Measurements from ENCODE around the gene GAA.
A peak's percentile ranks its signal among the peaks of the same experiment; 100 is the strongest.

Gene GAA

GRCh38 chr17:80145076-80146075, 44.0 kb downstream of the GAA start:
- TF ChIP-seq CTCF (IDR thresholded peaks at IDR 0.05; ENCODE audit: insufficient read depth, low read depth, low read length, missing control alignments), result no peak
- DNase-seq (ENCODE audit: low read depth), result peak; percentile 26
- peak overlapping the region; percentile 76 for H3K4me3 ChIP-seq (ENCODE audit: low read depth, low read length)

DNA sequence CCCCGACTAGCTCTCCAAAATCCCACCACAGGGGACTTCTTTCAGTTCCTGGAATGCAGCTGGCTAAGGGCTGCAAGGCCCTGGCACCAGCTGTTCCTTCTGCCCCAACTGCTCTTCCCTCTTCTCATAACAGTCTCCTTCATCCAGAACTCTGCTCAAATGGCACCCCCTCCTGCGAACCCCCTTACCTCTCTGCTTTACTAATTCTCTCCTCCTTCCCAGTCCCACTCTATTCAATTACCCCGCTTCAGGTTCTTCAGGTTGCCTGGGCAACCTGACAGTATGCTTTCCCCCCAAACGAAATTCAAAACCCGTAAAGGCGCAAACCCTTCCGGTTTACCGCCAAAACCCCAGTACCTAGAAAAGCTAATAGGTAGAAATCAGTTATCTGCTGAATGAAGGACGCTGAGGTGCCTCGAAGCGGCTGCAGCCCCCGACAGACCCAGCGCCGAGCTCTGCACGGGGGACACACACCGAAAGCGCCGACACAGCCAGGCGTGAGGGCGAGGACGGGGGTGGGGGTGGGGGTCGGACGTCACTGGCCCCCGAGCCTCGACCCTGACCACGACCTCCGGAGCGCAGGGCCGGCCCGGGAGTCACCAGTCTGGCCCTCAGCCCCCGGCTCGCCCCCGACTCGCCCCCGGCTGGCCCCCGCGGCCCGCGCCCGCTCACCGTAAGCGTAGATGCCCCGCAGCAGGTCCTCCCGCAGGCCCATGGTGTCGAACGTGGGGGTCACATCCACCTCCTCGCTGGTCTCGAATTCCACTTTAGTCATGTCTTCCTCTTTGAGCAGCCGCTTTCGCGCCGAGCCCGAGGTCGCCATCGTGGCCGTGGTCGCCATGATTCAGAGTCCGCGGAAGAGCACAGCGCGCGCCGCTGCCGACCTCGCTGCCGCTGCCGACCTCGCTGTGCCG, 45.0 kb downstream of the GAA start:
- peak overlapping the region; percentile 76 for H3K4me3 ChIP-seq (ENCODE audit: low read depth, low read length)
- DNase-seq (ENCODE audit: low read depth), result peak; percentile 46
- no peak for TF ChIP-seq CTCF (IDR thresholded peaks at IDR 0.05; ENCODE audit: insufficient read depth, low read depth, low read length, missing control alignments)

DNA sequence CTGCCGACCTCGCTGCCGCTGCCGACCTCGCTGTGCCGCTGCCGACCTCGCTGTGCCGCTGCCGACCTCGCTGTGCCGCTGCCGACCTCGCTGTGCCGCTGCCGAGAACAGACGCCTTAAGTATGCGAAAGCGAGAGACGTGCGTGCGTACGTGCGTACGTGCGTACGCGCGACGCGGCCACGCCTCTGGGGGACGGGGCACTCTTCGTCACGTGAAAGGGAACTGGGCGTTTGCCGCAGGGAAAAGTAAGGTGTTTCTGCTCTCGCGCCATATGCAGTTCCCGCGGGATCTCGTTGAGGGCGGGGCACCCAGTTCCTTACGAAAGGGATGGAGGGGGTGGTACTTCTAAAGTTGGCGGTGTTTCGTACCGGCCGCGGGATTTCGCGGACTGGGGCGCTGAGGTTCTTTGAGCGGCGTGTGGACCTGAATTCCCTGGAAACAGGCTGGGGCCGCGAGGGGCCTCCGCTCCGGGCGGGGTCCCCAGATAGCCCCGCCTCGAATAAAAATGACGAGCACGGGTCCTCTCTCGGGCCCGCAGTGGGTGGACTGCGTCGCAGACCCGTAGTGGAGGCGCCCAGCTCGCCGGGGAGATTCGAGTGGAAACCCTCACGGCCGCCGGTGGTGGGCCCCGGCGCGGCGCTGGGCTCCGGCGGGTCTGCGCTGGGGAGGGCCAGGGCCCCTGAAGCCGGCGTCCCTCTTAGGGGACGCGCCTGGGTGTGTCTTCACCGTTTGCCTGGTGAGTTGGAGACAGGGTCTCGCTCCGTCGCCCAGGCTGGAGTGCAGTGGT, 45.8 kb downstream of the GAA start, which contains the start of gene EIF4A3:
Gene EIF4A3 (minus strand): TSS at position 94 of the 788 bp plus-strand sequence. CDS start 167 bp downstream, outside the sequence.
- peak; percentile 100 for DNase-seq (ENCODE audit: low read depth)
- TF ChIP-seq CTCF (IDR thresholded peaks at IDR 0.05; ENCODE audit: insufficient read depth, low read depth, low read length, missing control alignments), result no peak
- peak within 1 kb of the TSS; percentile 79 for H3K4me3 ChIP-seq (ENCODE audit: low read depth, low read length)

GRCh38 chr17:80151333-80151732, 50.0 kb downstream of the GAA start:
- no peak for DNase-seq (ENCODE audit: low read depth)
- TF ChIP-seq CTCF (IDR thresholded peaks at IDR 0.05; ENCODE audit: insufficient read depth, low read depth, low read length, missing control alignments), result no peak

DNA sequence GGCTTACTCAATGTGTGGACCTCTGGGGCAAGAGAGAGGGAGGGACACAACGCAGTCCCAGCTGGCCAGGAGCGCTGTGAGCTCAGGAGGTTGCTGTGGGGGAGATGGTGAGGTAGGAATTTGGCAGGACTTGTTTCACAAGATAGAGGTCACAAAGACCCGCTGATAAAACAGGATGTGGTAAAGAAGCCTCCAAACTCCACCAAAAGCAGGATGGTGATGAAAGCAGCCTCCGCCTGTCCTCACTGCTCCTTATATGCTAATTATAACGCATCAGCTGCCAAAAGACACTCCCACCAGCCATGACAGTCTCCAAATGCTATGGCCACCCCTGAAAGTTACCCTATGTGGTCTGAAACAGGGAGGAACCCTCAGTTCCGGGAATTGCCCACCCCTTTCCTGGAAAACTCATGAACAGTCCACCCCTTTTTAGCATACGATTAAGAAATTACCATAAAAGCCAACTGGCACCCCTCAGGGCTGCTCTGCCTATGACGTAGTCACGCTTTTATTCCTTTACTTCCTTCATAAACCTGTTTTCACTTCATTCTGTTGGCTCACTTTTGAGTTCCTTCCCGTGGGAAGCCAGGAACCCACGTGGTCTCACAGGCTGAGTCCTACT, 50.8 kb downstream of the GAA start:
- TF ChIP-seq CTCF (IDR thresholded peaks at IDR 0.05; ENCODE audit: insufficient read depth, low read depth, low read length, missing control alignments), result no peak
- no peak overlapping the region for H3K4me3 ChIP-seq (ENCODE audit: low read depth, low read length)
- no peak for DNase-seq (ENCODE audit: low read depth)

More at GRCh38 chr17:80151333-80151732, 50.0 kb downstream of the GAA start:
- no peak overlapping the region for H3K4me3 ChIP-seq (ENCODE audit: low read depth, low read length)
